Activated CD8-positive, alpha-beta T cell treated with anti-CD3 and anti-CD28 coated beads for 36 hours (primary cell): ENCODE data around the gene CCDC159. TPM values are rescaled to one million over a fixed set of nuclear protein-coding genes. Genes with fewer than 3 reads are reported as not detected.

Source experiments
- ATAC-seq: fragments of 200-7000 bp; cut with Tn5 transposase; one replicate; pipeline ENCODE4 v1.10.0; 2021; ENCODE audit warnings: mild to moderate bottlenecking, moderate library complexity
- CTCF ChIA-PET: fragments of 350-600 bp; sonication (Branson Sonifier 250); formaldehyde crosslinking; loops from one replicate; lab custom pipeline; 2021; ENCODE audit warnings: antibody characterized with exemption; lab: Charles Lee
- POLR2A ChIA-PET: fragments of 350-600 bp; sonication (Branson Sonifier 250); formaldehyde crosslinking; loops from one replicate; lab custom pipeline; 2021; ENCODE audit warnings: antibody characterized with exemption; lab: Charles Lee
- DNase-seq: peaks from one replicate; pipeline ENCODE4 v3.0.0-alpha.2; 2020
- H3K27ac Mint-ChIP-seq: one replicate; pipeline ENCODE4 v1.8.0; 2021; ENCODE audit warnings: mild to moderate bottlenecking, mixed read lengths
- H3K27me3 Mint-ChIP-seq: one replicate; pipeline ENCODE4 v1.8.0; 2021; ENCODE audit warnings: mixed read lengths
- H3K36me3 Mint-ChIP-seq: one replicate; pipeline ENCODE4 v1.8.0; 2021; ENCODE audit warnings: low read depth, mixed read lengths
- H3K4me1 Mint-ChIP-seq: one replicate; pipeline ENCODE4 v1.8.0; 2021; ENCODE audit warnings: low read depth, mixed read lengths
- H3K4me3 Mint-ChIP-seq: one replicate; pipeline ENCODE4 v1.8.0; 2021; ENCODE audit warnings: mild to moderate bottlenecking, moderate library complexity, mixed read lengths
- H3K9me3 Mint-ChIP-seq: one replicate; pipeline ENCODE4 v1.8.0; 2021; ENCODE audit warnings: mixed read lengths
- CTCF ChIP-seq: fragments of 200-600 bp; IDR thresholded peaks from one replicate; pipeline ENCODE4 v1.8.0; 2022; ENCODE audit warnings: antibody characterized with exemption, mild to moderate bottlenecking
- intact Hi-C: fragments of 100-400 bp; cut with micrococcal nuclease; formaldehyde crosslinking; loops from one replicate; pipeline ENCODE4 v1.10.0; 2022
- total RNA-seq, 2 experiments: library from RNA; stranded (reverse); gene quantifications; one replicate each; pipeline ENCODE4 v1.2.3, GENCODE V29; 2021

Gene CCDC159
- total RNA-seq, 2 experiments from 2014 or later = 9.7 to 10.5 TPM

- H3K36me3 Mint-ChIP-seq = no peaks in the 10 kb centered on the region
Measured at GRCh38 chr19:11399667-11400066, 53.3 kb downstream of the CCDC159 start.

GRCh38 chr19:11400798-11401197 lies 54.5 kb downstream of the CCDC159 start:
- intact Hi-C loops = no loop called here
- Mint-ChIP-seq H3K4me3 (no peak overlapping the region), H3K4me1 (no peaks in the 10 kb centered on the region), H3K36me3 (no peaks in the 10 kb centered on the region), H3K9me3 (no peaks in the 10 kb centered on the region), H3K27ac (no peak overlapping the region), H3K27me3 (peaks cover 3% of the 10 kb centered on the region)
- CTCF ChIA-PET = interaction anchor here (0.8 kb wide), 1 partner anchor 18 kb away, joined by 3 read pairs; no protein-coding TSS in a partner anchor
- no peak for TF ChIP-seq CTCF
- ATAC-seq (no peak), DNase-seq (no peak)
- POLR2A ChIA-PET = no interaction called here

More at GRCh38 chr19:11399667-11400066, 53.3 kb downstream of the CCDC159 start:
- DNase-seq (no peak), ATAC-seq (no peak)
- H3K9me3 Mint-ChIP-seq = no peaks in the 10 kb centered on the region
- intact Hi-C loops = no loop called here
- POLR2A ChIA-PET = no interaction called here
- no peak overlapping the region for H3K4me3 Mint-ChIP-seq
- H3K27me3 Mint-ChIP-seq = peaks cover 6% of the 10 kb centered on the region
- CTCF ChIA-PET = no interaction called here
- no peaks in the 10 kb centered on the region for H3K4me1 Mint-ChIP-seq
- H3K27ac Mint-ChIP-seq = no peak overlapping the region
- no peak for TF ChIP-seq CTCF

GRCh38 chr19:11401808-11402543 lies 55.7 kb downstream of the CCDC159 start:
- no peak overlapping the region for H3K27ac Mint-ChIP-seq
- DNase-seq (no peak), ATAC-seq (no peak)
- no peak overlapping the region for H3K4me3 Mint-ChIP-seq
- no peaks in the 10 kb centered on the region for H3K36me3 Mint-ChIP-seq
- POLR2A ChIA-PET = no interaction called here
- CTCF ChIA-PET = interaction anchor here (0.6 kb wide), 1 partner anchor 10 kb away, joined by 3 read pairs; no protein-coding TSS in a partner anchor
- intact Hi-C loops = no loop called here
- no peaks in the 10 kb centered on the region for H3K9me3 Mint-ChIP-seq
- no peaks in the 10 kb centered on the region for H3K4me1 Mint-ChIP-seq
- no peak for TF ChIP-seq CTCF
- H3K27me3 Mint-ChIP-seq = peaks cover 6% of the 10 kb centered on the region

Other genes starting within 250 kb of the CCDC159 start
- gene SPC24, start 190.7 kb upstream of the CCDC159 start, total RNA-seq = 10 to 100 TPM; 60.5 to 70.9 TPM
- gene KANK2, start 149.0 kb upstream of the CCDC159 start, total RNA-seq = 1 to 10 TPM; 1.9 to 2.0 TPM
- gene ANGPTL8, start 106.9 kb upstream of the CCDC159 start, total RNA-seq = not detected
- 1 to 10 TPM; 4.5 to 7.9 TPM for gene DOCK6, start 84.0 kb upstream of the CCDC159 start, total RNA-seq
- gene TSPAN16, start 50.4 kb upstream of the CCDC159 start, total RNA-seq = not detected
- gene RAB3D, start 6.9 kb upstream of the CCDC159 start, total RNA-seq = 1 to 10 TPM; 6.7 to 7.0 TPM
- 10 to 100 TPM; 24.3 to 25.6 TPM for gene TMEM205, start 251 bp upstream of the CCDC159 start, total RNA-seq
- gene PLPPR2, start 8.9 kb downstream of the CCDC159 start, total RNA-seq = 1 to 10 TPM; 1.2 to 1.8 TPM
- 1 to 10 TPM; 1.5 to 1.8 TPM for gene SWSAP1, start 28.1 kb downstream of the CCDC159 start, total RNA-seq
- gene EPOR, start 37.8 kb downstream of the CCDC159 start, total RNA-seq = 1 to 10 TPM; 7.0 to 9.8 TPM
- not detected for gene RGL3, start 72.8 kb downstream of the CCDC159 start, total RNA-seq
- gene ODAD3, start 88.6 kb downstream of the CCDC159 start, total RNA-seq = under 1 TPM; 0.47 to 0.70 TPM
- gene PRKCSH, start 89.1 kb downstream of the CCDC159 start, total RNA-seq = 100 to 1,000 TPM; 207 to 211 TPM
- gene ELAVL3, start 134.5 kb downstream of the CCDC159 start, total RNA-seq = not detected
- gene ZNF653, start 159.3 kb downstream of the CCDC159 start, total RNA-seq = 10 to 100 TPM; 11.1 to 14.7 TPM
- gene ECSIT, start 182.6 kb downstream of the CCDC159 start, total RNA-seq = 10 to 100 TPM; 51.2 to 53.9 TPM
- gene CNN1, start 192.3 kb downstream of the CCDC159 start, total RNA-seq = not detected
- 10 to 100 TPM; 41.3 to 45.7 TPM for gene ELOF1, start 212.7 kb downstream of the CCDC159 start, total RNA-seq
- gene ACP5, start 231.1 kb downstream of the CCDC159 start, total RNA-seq = 1 to 10 TPM; 4.7 to 6.2 TPM